HG03045 (cell line): ENCODE results near the gene LGALS9B.
"Not testable (repeated sequence)": the region's sequence is repeated elsewhere in the genome, so short reads cannot be mapped to it uniquely, and the experiment has no call there.

Experiments used
- ATAC-seq: cut with Tn5 transposase; IDR thresholded peaks from one replicate; pipeline ENCODE4 v1.9.1; 2021; ENCODE audit warnings: mild to moderate bottlenecking, moderate library complexity; ENCODE audit not compliant: unreplicated experiment

Gene LGALS9B

DNA sequence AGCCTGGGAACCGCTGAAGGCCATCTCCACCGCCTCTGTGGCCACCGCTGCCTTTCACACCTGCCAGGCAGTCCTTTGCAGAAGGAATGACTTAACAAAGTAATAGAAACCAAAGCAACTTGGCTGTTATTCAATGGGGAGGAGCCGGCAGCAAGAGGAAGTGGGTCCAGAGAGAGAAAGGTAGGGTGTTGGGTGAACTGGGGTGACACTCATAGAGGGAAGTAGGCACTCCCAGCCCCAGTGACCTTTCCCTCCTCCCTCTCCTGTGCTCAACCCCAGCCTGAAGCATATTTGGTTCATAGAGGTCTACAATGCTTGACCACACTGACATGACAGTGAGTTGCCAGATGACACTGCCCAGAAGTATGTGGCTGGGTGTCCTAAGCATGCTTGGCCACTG, at the start of gene LGALS9B:
LGALS9B (minus strand) TSS at position 93 of the 400 bp plus-strand sequence; CDS start at position 24, 69 bp downstream.
- peak; percentile 54 for ATAC-seq

DNA sequence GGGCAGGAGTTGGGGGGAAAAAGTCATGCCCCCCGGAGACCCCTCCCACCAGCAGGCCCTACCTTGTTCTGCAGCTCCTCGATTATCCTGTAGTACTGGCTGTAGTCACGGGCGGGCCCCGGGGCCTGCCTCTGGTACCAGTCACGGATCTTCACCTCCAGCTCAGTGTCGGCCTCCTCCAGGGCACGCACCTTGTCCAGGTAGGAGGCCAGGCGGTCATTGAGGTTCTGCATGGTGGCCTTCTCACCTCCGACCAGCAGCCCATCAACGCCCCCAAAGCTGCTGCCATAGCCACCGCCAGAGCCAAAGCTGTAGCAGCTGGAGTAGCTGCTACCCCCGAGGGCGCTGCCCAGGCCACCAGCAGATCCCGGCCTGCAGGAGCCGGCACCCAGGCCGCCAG, 49.6 kb upstream of the LGALS9B start:
- ATAC-seq: not testable (repeated sequence)

DNA sequence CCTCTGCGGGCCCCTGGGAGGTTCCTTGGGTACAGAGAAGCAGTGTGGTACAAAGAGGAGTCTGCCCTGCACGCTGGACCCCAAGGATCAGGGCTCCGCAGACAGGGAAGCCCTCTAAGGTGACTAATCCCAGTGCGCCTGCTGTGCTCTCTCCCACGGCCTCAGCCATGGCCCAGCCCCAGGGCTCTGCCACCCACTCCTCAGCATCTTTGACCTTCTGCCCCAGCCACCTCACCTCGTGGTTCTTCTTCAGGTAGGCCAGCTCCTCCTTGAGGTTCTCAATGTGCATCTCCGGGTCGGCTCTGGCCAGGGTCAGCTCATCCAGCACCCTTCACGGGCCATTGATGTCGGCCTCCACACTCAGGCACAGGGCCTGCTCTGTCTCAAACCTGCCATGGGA, 47.8 kb upstream of the LGALS9B start:
- not testable (repeated sequence) for ATAC-seq

DNA sequence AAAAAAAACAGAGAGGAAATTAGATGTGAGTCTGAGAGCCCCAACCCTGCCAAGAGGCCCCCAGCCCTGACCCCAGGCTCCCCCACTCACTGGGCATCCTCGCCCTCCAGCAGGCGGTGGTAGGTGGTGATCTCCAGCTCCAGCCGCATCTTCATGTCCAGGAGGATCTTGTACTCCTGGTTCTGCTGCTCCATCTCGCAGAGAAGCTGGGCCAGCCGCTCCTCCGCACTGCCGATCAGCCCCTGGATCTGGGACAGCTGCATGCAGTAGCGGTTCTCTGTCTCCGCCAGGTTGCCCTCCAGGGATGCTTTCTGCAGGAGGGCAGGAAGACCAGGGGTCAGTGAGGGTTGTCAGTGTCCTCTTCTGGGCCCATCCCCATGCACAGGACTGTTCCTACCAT, 46.2 kb upstream of the LGALS9B start:
- ATAC-seq: not testable (repeated sequence)

DNA sequence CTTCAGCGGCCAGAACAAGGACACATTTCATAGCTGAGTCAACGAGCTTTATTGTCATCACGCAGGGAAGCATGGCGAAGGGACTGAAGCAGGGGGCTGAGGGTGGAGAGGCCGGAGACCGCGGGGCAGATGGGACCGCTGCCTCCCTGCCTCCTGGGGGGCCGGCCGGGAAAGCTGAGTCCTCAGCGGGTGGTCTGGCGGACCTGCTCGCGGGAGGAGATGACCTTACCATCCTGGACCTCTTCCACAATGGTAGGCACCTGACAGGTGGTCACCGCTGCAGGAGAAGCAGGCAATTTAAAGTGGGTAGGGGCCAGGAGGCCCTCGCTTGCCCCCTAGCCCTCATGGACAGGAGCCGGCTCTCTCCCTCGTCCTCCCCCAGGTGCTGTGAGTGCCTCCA, 45.0 kb upstream of the LGALS9B start:
- not testable (repeated sequence) for ATAC-seq

DNA sequence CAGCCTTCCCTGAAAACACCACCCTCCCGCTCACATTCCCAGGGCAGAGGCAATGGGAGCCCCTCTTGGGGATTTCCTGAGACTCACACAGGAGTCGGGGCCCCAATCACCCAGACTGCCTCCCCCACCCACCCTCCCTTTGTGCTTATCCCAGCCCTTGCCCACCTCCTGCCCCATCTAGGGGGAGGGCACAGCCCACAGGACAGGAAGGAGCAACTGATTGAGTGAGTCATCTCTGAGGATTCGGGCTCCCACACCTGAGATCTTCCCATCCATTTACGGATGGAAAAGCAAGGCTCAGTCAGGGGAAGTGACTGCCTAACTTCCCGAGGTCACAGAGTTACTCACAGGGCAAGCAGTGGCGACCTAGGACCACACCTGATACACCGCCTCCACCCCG, 44.4 kb upstream of the LGALS9B start:
- ATAC-seq: not testable (repeated sequence)

DNA sequence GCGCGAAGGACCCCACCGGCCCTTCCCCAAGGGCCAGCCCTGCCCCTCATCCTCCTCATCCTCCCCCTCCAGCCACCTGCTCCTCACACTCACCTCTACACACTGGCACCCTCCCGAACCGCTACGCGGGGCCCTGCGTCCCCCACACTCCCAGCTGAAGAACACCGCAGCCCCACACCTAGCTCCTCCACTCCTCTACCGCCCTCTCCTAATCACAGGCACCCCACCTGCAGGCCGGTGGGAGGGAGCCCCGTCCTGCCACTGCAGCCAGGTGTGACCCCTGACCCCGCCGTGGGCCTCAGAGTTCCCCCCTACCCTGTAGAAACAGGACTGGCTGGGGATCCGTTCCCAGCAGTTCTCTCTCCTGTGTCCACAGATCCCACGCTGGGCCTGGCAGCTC, 38.0 kb upstream of the LGALS9B start:
- ATAC-seq: not testable (repeated sequence)

DNA sequence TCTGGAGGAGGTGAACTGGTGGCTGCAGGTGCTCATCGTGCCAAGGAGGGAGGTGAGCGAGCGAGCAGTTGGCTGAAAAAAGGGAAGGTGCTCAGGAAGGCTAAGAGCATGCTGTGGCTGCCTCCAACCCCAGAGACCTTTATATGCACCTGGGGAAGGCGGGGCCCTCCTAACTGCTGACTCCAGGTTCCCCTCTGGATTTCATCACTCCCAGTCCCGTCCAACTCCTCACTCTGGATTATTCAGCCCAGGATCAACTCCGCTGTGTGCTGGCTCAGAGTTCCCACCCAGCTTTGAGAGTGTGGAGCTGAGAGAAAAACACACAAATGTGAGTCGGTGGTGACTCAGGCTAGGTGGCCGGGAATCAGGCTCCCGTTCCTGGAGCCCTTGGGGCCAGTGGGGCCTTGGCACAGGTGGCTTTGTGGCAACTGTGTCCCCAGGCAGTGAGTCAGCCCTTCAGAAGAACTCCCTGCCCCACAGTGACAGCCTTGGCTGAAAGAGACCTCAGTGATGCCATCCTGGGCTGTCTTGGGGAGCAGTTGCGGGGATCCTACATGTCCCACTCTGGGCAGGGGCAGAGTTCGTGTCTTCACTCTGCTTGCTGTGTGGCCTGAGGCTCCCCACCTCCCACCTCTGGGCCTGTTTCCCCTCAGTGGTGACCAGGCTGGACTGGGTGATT, 37.2 kb upstream of the LGALS9B start:
- ATAC-seq: not testable (repeated sequence)

DNA sequence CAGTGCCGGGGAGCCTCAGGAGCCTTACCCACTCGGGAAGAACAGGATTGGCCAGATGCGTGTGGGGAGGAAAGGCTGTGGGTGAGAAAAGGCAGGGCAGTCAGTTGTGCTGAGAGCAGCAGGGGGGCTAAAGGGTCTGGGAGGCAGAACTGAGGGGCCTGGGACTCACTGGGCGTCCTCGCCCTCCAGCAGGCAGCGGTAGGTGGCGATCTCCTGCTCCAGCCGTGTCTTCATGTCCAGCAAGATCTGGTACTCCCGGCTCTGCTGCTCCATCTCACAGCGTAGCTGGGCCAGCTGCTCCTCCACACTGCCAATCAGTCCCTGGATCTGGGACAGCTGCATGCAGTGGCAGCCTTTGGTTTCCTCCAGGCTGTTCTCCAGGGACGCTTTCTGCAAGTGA, 34.6 kb upstream of the LGALS9B start:
- ATAC-seq: not testable (repeated sequence)

DNA sequence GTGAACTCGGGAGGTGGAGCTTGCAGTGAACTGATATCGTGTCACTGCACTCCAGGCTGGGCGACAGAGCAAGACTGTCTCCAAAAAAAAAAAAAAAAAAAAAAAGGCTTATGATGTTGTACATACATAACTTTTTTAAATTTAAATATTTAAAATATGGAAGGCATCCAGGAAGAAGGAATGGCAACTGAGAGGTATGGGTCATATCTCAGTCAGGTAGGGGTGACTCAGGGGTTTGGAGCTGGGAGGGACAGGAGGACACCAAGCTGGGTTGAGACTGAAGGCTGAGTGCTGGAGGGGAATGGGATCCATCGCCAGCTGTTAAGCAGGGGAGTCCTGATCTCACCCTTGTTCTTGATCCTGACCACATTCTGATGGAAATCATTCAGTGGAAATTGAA, 33.0 kb upstream of the LGALS9B start:
- not testable (repeated sequence) for ATAC-seq

DNA sequence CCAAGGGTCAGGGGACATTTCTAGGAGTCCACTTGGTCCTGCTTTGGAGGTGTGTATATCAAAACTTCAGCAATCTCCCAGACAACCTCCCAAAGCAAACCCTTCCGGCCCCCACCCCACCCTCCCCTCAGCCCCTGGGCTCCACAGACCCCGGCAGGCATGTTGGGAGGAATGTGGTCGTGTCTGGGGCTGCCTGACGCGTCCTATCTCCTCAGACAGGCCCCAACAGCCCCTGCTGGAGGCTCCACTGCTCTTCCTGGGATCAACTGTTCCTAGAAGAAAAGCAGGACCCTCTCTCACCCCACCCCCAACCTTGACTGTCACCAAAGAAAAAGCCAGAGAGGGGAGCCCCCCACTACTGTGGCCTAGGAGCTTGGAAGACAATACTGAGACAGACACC, 28.1 kb upstream of the LGALS9B start:
- not testable (repeated sequence) for ATAC-seq

DNA sequence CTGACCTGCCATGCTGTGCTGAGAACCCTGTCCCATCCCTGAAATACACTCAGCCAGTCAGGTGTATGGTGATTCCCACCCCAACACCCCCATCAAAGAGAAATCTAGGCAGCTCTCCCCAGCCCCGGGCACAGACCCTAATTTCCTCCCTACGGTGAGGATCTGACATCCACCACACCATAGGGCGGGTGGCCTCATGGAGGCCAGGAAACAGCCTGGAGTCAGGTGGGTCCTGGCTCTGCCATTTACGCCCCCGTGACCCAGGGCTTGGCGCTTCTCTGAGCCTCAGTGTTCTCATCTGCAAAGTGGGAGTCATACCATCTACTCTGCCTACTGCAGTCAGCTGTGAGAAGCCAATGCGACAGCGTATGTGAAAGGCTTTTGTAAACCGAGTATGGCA, 27.4 kb upstream of the LGALS9B start:
- ATAC-seq: not testable (repeated sequence)

DNA sequence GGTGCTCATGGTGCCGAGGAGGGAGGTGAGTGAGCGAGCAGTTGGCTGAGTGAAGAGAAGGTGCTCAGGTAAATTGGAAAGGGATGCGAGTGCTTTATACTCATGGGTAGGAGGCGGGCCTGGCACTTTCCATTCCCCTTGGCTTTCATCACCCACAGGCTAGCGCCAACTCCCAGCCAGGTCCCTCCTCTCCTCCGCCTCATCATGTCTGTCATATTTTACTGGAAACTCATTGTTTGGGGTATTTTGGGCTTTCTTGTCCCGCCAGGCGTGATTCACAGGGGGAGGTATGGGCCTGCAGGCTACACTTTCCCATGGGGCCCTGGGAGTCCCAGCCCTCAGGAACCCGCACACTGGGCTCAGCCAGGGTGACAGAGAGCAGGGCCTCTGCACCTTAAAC, 26.8 kb upstream of the LGALS9B start:
- not testable (repeated sequence) for ATAC-seq

DNA sequence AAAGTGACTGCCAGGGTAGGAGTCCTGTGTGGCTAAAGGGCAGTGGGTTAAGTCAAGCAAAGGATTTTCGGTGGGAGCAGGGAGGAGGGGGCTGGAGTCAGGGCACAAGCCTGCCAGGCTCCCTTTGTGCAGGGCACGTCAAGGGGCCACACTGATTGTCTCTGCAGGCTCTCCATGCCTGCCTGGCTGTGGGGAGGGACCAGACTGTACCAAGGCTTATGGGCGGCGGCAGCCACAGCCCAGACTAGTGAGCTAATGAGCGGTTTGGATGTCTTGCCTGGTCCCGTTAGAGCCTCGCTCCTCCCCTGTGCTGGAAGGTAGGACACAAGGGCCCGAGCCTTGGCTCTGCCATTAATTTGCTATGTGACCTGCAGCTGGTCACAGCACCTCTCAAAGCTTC, 25.6 kb upstream of the LGALS9B start:
- not testable (repeated sequence) for ATAC-seq

DNA sequence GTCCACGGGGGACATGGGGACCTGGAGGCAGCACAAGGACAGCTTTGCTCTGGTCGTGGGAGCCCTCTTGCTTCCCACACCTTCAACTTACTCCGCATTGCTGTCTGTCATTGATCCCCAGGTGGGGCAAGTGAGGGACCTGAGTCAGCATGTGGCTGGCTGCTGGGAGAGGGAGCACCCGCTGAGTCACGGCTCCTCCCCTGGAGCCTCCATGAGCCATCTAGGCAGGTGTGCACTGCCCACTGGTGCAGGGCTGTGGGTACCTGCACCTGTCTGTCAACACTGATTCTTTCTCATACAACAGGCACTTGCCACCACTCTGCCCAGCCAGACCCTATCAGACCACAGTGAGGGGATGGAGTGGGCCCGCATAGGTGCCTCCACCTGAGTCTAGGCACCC, 24.8 kb upstream of the LGALS9B start:
- not testable (repeated sequence) for ATAC-seq

DNA sequence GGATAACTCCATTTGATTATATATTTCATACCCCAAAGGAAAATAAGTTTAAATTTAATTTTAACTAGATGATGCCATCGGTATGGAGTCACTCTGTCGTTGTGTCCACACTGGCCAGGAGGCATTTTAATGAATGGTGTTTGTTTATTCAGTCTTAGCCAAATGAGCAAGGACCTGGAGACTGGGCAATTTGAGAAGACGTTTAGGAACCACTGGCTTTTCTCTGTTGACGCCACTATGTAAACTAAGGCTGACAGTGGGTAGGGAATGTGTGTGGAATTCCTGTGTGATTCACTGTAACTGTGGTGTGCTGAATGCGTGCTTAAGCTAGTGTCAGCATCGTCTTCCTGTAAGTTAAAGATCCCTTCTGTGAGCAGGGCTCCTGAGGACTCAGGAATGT, 17.6 kb upstream of the LGALS9B start:
- ATAC-seq: not testable (repeated sequence)

DNA sequence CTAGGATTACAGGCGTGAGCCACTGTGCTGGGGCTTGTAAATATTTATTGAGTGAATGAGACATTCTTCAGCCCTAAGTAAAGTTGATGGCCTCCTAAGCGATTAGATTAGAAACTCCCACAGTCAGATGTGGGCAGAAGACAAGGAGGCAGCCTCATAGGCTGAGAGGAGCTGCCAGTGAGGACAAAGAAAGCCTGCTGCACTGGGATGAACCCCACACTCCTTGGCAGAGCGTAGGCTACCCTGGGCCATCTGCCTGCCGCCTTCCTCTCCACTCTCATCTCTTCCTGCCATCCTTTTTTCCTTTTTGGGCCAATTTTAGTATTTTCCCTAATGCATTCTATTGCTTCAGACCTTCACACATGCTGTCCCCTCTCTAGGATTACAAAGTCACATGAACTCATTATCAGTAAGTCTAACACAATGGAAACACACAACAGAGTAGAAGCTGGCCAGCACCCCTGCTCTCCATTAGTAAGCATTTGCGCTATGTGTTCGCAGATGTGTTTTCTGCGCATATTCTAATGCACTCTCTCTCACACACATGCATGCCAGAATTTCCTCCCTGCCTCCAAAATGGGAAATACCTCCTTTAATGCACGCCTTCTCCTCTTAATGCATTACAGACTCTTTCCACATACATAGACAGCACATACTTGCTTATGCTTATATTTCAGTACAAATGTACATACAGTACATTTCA, 12.7 kb upstream of the LGALS9B start:
- ATAC-seq: not testable (repeated sequence)

DNA sequence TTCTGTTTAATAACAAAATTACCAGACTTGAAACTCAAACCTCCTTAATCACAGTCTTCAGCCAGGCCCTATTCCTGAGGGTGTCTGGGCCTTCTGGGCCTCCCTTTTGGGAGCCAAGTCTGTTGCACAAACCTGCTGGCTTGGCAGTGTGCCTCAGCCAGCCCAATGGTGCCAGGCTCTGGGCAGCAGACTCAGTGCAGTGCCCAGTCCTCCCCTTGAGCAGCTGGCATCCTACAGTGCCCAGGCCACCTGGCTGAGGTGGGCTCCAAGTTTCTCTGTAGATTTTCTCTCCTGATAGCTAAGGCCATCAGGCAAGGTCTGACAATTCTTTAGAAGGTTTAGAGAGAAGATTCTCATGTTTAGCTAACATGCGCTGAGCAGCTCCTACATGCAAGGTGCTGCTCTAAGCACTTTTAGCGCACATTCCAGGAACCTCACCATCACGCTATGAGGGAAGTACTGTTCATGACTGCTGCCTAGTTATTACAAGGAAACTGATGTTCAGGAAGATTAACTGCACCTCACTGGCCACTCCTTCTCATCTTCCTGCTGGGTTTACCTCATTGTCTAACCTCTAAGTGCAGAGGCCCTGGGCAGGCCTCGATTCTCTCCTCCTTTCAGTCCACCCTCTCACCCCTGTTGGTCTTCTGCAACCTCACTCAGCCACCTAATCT, 10.2 kb upstream of the LGALS9B start:
- not testable (repeated sequence) for ATAC-seq

DNA sequence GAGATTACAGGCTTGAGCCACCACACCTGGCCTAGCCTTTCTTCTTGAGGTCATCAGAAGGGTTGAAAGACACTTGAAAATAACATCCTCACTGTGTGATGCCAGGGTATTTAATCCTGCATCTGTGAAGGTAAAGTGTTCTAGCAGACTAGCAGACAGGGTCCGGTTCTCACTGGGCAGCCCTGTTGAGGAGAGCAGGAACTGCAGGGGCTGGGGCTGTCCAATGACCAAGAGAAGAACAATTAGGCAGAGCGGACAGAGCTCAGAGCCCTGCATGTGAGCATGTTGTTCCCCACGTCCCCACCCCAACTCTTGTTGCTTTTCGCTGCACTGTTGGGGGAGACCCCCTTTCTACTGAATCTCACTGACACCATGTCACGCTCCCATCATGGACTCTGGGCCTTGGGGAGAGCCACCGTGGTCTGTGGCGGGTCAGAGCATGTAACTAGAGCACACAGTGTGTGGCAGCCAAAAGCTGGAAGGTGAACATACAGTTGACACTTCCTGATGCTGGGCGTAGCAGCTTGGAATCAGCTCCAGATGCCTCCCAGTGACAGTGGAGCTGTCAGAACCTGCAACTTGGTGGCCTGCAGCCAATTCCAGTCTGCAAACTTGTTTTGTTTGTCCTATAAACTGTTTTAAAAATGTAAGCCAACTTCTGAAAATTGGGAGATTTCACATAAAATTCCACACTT, 7.9 kb upstream of the LGALS9B start:
- not testable (repeated sequence) for ATAC-seq

DNA sequence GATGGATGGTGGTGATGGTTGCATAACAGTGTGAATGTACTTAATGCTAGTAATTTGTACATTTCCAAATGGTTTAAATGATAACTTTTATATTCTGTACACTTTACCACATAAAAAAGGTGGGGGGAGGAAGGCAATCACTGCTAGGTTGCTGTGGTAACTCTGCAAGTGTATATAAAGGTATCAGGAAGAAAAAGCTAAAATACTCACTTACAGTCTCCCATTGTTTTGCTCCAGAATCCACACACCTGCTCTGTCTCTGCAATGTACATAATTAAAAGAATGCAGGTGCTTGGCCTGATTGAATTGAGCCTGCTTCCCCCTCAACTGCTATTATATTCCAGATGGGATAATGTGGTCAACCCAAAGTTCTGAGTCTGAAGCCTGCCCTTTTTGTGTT, 6.7 kb upstream of the LGALS9B start:
- ATAC-seq: not testable (repeated sequence)

DNA sequence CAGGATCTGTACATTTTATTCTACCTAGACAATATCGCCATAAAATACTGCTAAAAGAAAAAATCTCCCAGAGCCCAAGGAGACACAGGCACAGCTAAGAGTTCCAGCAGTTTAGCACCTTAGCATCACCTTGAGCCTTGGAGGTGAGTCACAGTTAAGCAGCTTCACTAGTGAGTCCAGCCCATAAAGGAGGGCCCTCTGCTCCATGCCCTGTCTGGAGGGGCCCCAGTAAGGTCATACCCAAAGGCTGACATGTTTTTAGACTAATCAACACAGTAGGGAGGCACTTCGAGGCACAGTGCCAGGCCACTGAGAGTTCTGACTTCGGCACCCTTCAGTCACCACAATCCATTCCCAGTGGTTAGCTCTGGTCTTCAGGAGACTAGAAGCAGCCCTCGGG, 2.6 kb upstream of the LGALS9B start:
- not testable (repeated sequence) for ATAC-seq
